DMS79 (cell line): ENCODE data around the gene BCL7B.
"Not testable (repeated sequence)": the region's sequence is repeated elsewhere in the genome, so short reads cannot be mapped to it uniquely, and the experiment has no call there.

ENCODE experiments used
- DNase-seq: peaks from one replicate; lab custom pipeline; 2025; lab: John Stamatoyannopoulos, UW

BCL7B gene

GRCh38 chr7:73557397-73558257 is at the start of gene BCL7B:
Gene BCL7B, minus strand, starts transcription at chr7:73557690. Its CDS starts 112 bp downstream, at chr7:73557578.
- DNase-seq, result peak; percentile 33

- no peak for DNase-seq
Measured at GRCh38 chr7:73605601-73606220, 48.2 kb upstream of the BCL7B start.

- no peak for DNase-seq
Measured at GRCh38 chr7:73602721-73603651, 45.5 kb upstream of the BCL7B start.

- DNase-seq, result no peak
Measured at GRCh38 chr7:73599916-73600315, 42.4 kb upstream of the BCL7B start.

- no peak for DNase-seq
Measured at GRCh38 chr7:73599151-73599882, 41.8 kb upstream of the BCL7B start.

GRCh38 chr7:73597978-73598782 is 40.7 kb upstream of the BCL7B start:
- no peak for DNase-seq

- DNase-seq, result no peak
Measured at GRCh38 chr7:73596191-73597065, 38.9 kb upstream of the BCL7B start.

GRCh38 chr7:73595358-73595757 is 37.9 kb upstream of the BCL7B start:
- no peak for DNase-seq

GRCh38 chr7:73593207-73594045 is 35.9 kb upstream of the BCL7B start:
- no peak for DNase-seq

GRCh38 chr7:73586911-73587310 is 29.4 kb upstream of the BCL7B start:
- DNase-seq, result no peak

GRCh38 chr7:73585196-73585595 is 27.7 kb upstream of the BCL7B start:
- DNase-seq, result no peak

- no peak for DNase-seq
Measured at GRCh38 chr7:73582664-73583202, 25.2 kb upstream of the BCL7B start.

- DNase-seq, result not testable (repeated sequence)
Measured at GRCh38 chr7:73581006-73581405, 23.5 kb upstream of the BCL7B start.

GRCh38 chr7:73578342-73579128 is 21.0 kb upstream of the BCL7B start, which contains the start of gene TBL2:
Gene TBL2, minus strand, starts transcription at chr7:73578579. Its CDS starts 30 bp downstream, at chr7:73578549.
- peak; percentile 98 for DNase-seq

GRCh38 chr7:73577627-73578341 is 20.3 kb upstream of the BCL7B start:
- no peak for DNase-seq

- DNase-seq, result no peak
Measured at GRCh38 chr7:73573791-73574190, 16.3 kb upstream of the BCL7B start.

GRCh38 chr7:73573276-73573675 is 15.8 kb upstream of the BCL7B start:
- no peak for DNase-seq
